GM15510 (cell line): ENCODE measurements around the gene SERPINB1.

Source experiments
- POLR2A ChIP-seq: IDR thresholded peaks from 3 replicates; pipeline ENCODE4 v1.6.1; 2011; ENCODE audit warnings: borderline replicate concordance; ENCODE audit not compliant: insufficient read length; ENCODE audit errors: extremely low read depth

Gene SERPINB1

DNA sequence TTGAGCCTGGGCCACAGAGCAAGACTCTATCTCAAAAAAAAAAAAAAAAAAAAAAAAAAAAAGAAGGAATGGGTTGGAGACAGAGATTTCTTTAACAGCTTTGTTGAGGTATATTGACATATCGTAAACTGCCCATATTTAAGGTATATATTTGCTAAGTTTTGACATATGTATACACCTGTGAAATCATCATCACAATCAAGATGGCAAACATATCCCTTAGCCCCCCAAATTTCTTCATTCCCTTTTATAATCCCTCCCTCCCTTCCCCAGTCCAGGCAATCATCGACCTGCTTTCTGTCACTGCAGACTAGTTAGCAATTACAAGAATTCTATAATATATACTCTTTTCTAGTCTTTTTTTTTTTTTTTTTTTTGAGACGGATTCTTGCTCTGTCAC lies 29.0 kb downstream of the SERPINB1 start:
- no peak for TF ChIP-seq POLR2A

DNA sequence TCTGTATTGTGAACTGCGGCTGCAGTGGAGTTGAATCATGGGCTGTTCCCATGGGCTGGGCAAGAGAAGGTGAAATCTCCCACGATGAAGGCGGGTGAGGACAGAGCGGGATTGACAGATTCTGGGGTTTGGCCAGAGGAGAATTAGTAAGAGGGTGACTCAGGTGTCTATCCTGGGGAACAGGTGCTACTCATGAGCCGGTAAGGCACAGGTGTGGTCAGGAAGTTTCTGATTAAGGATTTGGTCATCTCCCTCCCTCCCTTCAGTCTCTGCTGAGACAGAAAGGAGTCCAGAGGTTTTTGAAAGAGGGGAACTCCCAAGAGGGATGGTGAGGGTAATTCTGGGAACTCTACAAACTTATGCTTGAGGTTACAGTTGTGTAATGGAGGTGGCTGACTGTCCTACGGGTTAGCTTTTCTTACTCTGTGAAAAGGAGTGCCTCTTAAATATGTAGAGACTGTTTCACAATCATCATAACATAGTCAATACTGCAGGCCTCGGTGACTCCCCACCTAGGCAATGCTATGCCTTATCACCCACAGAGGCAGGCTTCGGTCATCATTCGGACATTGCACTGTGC lies 31.5 kb downstream of the SERPINB1 start:
- TF ChIP-seq POLR2A: no peak

DNA sequence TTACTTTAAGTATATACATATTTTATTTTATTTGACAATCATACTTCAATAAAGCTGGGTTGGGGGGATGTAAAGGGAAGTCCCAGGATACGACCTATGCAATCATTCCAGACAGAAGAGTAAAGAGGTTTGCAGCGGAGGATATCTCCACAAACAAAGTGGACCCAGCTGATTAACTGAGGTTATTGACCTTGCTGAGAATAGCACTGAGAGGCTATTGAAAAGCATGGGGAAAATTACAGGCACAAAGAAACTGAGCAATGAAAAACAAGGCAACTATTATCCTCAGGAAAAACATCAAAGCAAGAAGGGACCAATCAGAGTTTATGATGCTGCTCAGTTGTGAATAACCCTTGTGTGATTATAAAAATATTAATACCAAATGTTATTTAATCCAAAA lies 32.6 kb downstream of the SERPINB1 start:
- no peak for TF ChIP-seq POLR2A

DNA sequence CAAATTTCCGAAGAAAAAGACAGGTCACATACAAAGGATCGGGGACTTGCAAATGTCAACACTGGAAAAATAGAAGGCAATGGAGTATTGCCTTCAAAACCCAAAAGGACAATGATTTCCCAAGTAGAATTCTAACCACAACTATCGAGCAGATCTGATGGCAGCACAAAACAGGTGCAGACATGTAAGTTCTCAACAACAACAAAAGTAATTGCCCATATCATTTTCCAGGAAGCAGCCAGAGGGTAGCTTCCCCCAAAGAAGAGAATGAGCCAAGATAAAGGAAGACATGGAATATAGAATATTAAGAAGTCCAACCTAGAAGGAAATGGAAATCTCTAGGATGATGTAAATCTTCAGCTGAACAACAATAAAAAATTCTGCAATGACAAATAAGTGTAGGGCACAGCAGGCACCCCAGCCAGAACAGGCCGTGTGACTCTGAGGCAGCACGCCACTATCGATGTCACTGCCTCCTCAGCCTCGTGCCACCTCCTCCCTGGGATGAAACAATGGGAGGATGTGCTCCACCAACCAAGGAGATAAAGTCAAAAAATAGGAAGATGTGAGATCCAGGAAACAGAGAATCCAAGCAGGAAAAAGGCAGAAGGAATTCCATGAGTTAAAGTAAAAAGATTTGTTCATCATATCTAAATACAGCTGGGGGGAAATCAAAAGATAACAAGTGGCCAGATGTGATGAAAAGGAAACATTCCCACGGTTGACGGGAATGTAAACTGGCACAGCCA lies 34.1 kb downstream of the SERPINB1 start:
- no peak for TF ChIP-seq POLR2A

DNA sequence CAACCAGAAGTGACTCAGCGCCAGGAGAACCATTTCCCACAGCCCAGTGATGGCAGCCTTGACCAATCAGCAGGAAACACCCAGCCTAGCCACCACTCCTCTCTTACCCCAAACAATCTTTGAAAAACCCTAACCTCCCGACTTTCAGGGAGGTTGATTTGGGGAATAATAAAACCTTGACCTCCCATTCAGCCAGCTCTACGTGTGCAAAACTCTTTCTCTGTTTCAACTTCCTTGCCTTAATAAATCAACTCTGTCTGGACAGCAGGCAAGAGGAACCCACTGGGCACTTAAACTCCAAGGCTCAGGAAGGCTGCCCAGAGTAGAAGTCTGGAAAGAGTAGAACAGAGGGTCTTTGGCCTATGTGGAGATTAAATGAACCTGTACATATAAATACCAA lies 35.0 kb downstream of the SERPINB1 start:
- no peak for TF ChIP-seq POLR2A

DNA sequence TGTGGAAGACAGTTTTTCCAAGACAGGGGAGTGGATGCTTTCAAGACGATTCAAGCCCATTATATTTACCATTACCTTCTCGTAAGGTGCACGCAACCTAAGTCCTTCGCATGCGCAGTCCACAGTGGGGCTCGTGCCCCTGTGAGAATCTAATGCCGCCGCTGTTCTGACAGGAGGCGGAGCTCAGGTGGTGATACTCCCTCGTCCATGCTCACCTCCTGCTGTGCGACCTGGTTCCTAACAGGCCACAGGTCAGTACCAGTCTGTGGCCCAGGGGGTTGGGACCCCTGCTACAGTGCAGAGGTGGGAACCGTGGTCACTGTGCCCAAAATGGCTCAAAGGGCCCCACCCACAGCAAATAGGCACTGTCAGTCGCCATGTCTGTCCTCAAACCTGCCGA lies 36.6 kb downstream of the SERPINB1 start:
- no peak for TF ChIP-seq POLR2A

DNA sequence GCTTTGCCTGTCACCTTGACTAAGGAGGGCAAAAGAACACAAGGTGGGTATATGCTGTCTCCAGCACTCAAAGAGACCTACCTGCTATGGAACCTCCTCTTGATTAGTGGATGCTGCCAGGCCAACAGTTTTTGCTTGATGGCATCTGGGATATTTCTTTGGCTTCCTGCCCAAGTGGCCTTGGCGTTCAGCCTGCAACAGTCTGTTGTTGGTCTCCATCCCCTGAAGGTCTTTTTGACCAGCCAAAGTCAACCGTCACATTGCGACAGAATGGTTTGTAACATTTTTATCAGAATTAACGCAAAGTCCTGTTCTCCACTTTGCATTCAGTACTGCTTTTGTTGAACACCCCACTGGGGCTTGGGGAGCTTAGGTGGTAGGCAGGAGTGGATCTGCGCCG lies 37.1 kb downstream of the SERPINB1 start:
- TF ChIP-seq POLR2A: no peak

DNA sequence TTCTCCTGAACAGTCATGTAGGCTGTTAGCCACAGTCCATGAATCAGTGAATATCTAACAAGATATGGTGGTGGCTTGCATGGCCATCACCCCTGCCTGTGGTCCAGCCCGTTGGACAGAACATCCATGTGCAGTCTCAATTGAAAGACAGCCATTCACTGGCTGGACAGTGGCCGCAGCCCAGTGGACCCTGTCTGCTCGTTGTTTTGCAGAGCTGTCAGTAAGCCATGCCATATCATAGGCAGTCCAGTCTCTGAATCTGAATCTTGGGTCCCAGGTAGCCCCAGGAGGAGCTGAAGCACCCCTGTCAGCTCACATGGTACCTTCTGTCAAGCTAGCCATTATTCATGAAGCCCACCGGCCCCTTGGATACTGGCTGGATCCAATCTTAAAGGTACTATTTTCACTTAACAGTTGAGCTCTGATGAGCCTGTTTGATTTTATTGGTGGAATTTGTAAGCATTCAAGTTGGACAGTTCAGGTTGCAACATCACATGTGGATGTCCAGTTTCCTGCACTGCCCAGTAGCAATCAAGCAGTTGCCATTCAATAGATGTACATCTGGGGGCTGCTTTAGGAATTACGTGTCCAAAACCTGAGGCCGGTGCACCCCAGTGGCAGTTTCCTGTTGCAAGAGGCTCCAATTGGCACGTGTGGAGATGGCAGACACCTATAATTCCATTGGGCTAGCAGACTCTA lies 37.8 kb downstream of the SERPINB1 start:
- no peak for TF ChIP-seq POLR2A

DNA sequence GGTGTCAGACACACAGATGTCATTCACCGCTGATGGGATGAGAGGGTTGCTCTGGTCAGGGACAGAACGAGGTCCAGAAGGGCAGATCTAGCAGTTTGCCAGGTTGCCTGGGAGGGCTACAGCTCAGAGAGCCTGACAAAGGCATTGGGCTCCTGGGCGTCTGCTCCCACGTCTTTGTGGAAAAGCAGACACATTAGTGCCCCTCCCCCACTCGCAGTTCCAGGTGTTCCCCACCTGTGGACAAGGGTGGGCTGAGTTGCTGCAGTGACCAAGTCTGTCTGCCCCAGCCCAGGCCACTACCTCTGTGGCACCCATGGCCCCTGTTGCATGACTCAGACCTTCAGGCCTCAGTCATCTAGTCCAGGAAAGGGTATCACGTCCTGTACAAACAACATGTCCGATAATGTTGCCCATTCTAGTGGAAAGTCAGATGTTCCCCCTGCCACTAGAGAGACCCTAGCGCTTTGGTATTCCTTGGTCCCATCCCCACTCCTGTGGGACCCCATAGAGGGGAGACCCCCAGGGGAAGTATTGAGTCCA lies 39.1 kb downstream of the SERPINB1 start:
- TF ChIP-seq POLR2A: no peak

DNA sequence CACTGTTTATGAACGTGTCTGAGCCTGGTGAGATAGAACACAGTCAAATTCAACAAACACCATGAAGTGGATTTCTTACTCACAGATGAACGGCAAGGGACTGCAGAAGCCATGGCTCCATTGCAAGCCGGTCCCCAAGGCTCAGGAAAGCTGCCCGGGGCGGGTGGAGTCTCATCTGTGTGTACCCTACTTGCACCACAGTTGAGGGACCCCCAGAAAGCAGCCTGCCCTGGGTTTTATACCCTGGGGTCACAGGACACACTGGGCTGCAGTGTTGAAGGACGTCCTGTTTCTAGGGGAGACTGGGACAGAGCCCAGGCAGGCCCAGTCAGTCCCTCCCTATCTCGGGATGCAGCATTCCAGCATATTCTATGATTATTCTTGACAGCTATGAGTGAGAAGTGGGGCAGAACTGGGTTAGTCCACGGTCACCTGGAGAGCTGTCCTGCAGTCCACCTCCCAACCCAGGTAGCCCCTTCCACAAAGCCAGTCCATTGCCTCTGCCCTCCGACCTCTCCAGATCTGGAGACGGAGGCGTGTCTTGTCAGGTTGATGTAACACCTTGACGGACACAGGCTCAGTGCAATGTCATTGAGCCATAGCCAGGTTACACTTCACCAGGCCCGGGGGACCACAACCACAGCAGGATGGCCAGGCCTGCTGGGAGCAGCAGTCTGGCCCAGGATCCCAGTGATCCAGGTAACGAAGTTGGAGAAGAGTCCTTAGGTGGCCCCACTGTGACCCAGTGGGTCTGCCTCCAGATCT lies 40.9 kb downstream of the SERPINB1 start:
- no peak for TF ChIP-seq POLR2A

DNA sequence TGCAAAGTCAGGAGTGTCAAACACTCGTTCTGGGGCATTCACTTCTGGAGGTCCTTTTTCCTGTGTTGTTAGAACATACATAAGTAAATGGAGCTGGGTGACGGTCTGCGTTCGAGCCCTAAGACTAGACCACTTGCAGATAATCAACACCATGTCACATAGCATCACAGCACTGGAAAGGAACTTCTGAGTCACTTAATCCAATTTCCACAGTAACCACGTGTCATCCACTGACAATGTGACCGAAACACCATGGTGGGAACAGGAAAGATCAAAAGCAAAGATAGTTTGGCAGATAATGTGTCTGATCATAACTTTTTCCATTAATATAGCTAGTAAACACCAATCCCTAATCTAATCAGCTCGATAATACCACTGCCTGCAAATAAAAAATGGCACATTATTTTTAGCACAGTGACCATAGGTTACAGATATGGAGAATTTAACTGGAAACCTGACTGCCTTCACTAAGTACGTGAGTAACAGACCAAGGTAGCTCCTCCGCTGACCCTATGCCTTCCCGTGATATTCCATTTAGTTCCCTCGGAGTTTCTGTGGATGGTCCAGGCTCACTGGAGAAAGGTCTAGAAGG lies 41.6 kb downstream of the SERPINB1 start:
- TF ChIP-seq POLR2A: no peak

DNA sequence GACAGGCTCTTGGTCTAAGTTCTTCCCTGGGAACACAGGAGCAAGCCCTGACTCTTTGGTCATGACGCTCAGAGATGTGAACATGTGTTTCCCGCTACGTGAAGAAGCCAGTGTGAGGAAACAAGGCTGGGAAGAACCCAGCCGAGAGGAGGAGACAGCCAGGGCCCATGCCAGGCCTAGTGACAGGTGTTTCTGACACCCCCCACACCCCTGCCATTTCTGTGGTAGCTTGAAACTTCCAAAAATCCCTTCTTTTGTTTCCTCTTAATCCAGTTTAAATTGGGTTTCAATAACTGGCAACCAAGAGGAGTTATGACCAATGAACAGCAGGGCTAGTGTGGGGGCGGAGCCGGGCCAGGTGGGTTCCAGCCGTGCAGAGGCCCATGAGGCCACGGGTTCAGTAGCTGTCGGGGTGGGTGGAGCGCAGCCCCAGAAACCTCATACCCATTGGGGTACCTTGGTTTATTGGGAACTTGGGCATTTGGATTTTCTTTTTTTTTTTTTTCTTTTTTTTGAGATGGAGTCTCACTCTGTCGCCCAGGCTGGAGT lies 43.0 kb downstream of the SERPINB1 start:
- TF ChIP-seq POLR2A: no peak

DNA sequence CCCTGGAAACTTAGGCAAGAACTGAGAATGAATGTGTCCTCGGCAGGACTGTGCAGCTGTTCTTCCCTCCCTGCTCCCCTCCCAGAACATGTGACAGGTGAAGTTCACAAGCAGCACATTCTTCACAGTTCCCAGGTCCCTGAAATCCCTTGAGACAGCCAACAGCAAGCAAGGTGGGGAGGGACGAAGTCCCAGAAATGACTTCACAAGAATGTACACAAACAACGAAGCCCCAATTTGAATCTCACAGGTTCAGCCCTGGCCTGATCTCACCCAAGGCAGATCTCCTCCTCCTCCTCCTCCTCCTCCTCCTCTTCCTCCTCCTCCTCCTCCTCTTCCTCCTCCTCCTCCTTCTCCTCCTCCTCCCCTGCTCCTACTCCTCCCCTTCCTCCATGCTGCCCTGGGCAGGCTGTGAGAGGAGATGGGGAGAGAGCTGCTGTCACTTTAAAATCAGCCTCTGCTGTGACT lies 44.1 kb downstream of the SERPINB1 start:
- no peak for TF ChIP-seq POLR2A

DNA sequence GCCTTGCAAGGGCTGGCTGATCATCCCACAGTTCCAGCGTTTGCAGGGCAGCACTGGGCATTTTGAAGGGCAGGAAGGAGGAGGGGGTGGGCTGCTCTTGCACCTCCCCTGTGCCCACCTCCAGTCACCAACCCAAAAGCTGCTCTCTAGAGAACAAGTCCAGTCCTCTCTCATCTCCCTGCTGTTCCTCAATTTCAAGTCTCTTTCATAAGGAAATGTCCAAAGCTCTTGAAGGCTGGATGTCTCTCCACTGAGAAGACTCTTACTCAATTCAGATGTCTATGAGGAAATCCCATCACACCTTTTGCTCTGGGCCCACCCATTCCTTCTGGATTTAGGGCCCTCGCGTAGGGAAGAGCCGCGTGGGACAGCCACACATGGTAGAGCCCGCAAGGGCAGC lies 44.8 kb downstream of the SERPINB1 start:
- no peak for TF ChIP-seq POLR2A
